NCI-H748 treated with DMSO at 0.1 percent for 48 hours (cell line): Measurements from ENCODE around the gene LAG3.

Source experiments
- DNase-seq: peaks from one replicate; lab custom pipeline; 2025; lab: John Stamatoyannopoulos, UW

LAG3 gene

GRCh38 chr12:6772726-6773589 lies 638 bp downstream of the LAG3 start:
- no peak for DNase-seq

- DNase-seq = no peak
Observed at GRCh38 chr12:6773590-6774351, 1.5 kb downstream of the LAG3 start.

- no peak for DNase-seq
Observed at GRCh38 chr12:6774499-6775062, 2.3 kb downstream of the LAG3 start.

GRCh38 chr12:6775185-6776174 lies 3.2 kb downstream of the LAG3 start:
- DNase-seq = no peak

- DNase-seq = no peak
Observed at GRCh38 chr12:6777386-6777785, 5.1 kb downstream of the LAG3 start.

- DNase-seq = no peak
Observed at GRCh38 chr12:6778217-6778573, 5.9 kb downstream of the LAG3 start.

- peak; percentile 61 for DNase-seq
Observed at GRCh38 chr12:6778574-6779550, 6.5 kb downstream of the LAG3 start.

- no peak for DNase-seq
Observed at GRCh38 chr12:6779708-6780432, 7.5 kb downstream of the LAG3 start.

GRCh38 chr12:6780573-6780972 lies 8.3 kb downstream of the LAG3 start:
- DNase-seq = no peak

GRCh38 chr12:6782119-6782518 lies 9.8 kb downstream of the LAG3 start:
- DNase-seq = no peak

GRCh38 chr12:6782850-6783566 lies 10.7 kb downstream of the LAG3 start:
- DNase-seq = no peak

- no peak for DNase-seq
Observed at GRCh38 chr12:6783828-6784227, 11.5 kb downstream of the LAG3 start.

- no peak for DNase-seq
Observed at GRCh38 chr12:6784296-6784695, 12.0 kb downstream of the LAG3 start.

- no peak for DNase-seq
Observed at GRCh38 chr12:6784761-6785160, 12.4 kb downstream of the LAG3 start.

GRCh38 chr12:6786416-6787094 lies 14.2 kb downstream of the LAG3 start:
- no peak for DNase-seq

GRCh38 chr12:6787309-6787708 lies 15.0 kb downstream of the LAG3 start:
- no peak for DNase-seq

GRCh38 chr12:6788972-6789924 lies 16.9 kb downstream of the LAG3 start, which contains the start of gene CD4:
TSS of gene CD4 (plus strand) at chr12:6789528. CDS start at chr12:6800139, 10,611 bp downstream.
- no peak for DNase-seq
